Neural crest cell (in vitro differentiated cells): Measurements from ENCODE around the gene SSH2. TPM values are rescaled to one million over a fixed set of nuclear protein-coding genes. Genes with fewer than 3 reads are reported as not detected.

ENCODE experiments used
- DNase-seq: peaks from one replicate; pipeline ENCODE4 v3.0.0; 2021; ENCODE audit warnings: low read depth, mixed read lengths, low spot score
- H3K27ac Mint-ChIP-seq: one replicate; pipeline ENCODE4 v1.8.0; 2021; ENCODE audit warnings: mild to moderate bottlenecking, mixed read lengths; ENCODE audit not compliant: unreplicated experiment
- H3K27me3 Mint-ChIP-seq: 2 replicates; pipeline ENCODE4 v1.8.0; 2021; ENCODE audit warnings: low read depth, mild to moderate bottlenecking, mixed read lengths
- H3K36me3 Mint-ChIP-seq: 2 replicates; pipeline ENCODE4 v1.8.0; 2021; ENCODE audit warnings: low read depth, mild to moderate bottlenecking, mixed read lengths
- H3K4me1 Mint-ChIP-seq: 2 replicates; pipeline ENCODE4 v1.8.0; 2021; ENCODE audit warnings: mixed read lengths
- H3K4me3 Mint-ChIP-seq: one replicate; pipeline ENCODE4 v1.8.0; 2021; ENCODE audit warnings: mild to moderate bottlenecking, mixed read lengths
- H3K9me3 Mint-ChIP-seq: 2 replicates; pipeline ENCODE4 v1.8.0; 2021; ENCODE audit warnings: mixed read lengths
- total RNA-seq: library from RNA; stranded (reverse); gene quantifications from 2 replicates; pipeline ENCODE4 v1.2.1, GENCODE V29; 2021
- TF ChIP-seq, protein P1 (sequence below): fragments of 200-600 bp; sonication (generic); conservative IDR thresholded peaks from 2 replicates; pipeline ENCODE4 v1.5.0; 2021; ENCODE audit warnings: antibody characterized with exemption, mild to moderate bottlenecking

The SSH2 gene
- total RNA-seq, 1 donor from 2014 or later: 29.2 TPM

DNA sequence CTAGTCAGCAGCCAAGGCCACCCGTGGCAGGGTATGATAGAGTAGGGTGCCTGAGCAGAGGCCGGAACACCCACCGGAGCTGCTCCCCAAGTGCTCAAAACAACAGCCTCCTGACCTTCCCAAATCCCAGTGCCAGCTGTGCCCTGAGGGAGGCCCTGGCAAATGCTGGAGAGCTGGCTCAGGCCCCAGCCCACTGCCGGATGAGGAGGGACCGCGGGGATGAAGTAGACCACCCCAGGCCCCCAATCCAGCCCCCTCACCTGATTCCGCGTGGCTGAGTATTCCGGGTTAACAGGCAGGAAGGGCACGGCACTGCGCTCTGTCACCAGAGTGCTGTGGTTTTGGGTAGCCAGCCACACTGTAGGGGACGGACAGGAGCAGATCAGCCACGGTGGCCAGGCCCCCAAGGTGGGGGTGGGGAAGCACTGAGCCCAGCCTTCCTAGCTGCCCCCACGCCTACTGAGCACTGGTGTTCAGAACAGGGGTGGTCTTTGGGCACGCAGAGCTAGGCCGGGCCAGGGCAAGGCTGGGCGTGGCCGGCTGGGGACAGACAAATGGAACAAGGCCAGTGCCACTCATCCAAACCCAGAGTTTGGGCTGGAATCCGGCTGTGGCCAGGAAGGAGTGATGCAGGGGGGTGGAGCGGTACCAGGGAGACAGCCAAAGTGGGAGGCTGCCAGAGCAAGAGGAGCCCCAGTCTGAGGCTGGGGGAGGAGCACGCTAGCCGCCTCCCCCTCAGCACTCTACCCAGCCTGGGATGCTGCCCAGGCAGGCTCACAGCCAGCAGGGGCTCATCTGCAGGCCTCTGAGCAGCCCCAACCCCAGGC, 352.4 kb downstream of the SSH2 start:
- Mint-ChIP-seq H3K9me3 (no peaks in the 10 kb centered on the region), H3K36me3 (peaks cover 3% of the 10 kb centered on the region), H3K4me3 (no peak overlapping the region), H3K27me3 (no peaks in the 10 kb centered on the region), H3K27ac (no peak overlapping the region), H3K4me1 (peaks cover 11% of the 10 kb centered on the region)
- no peak for DNase-seq
- TF ChIP-seq, protein P1, sequence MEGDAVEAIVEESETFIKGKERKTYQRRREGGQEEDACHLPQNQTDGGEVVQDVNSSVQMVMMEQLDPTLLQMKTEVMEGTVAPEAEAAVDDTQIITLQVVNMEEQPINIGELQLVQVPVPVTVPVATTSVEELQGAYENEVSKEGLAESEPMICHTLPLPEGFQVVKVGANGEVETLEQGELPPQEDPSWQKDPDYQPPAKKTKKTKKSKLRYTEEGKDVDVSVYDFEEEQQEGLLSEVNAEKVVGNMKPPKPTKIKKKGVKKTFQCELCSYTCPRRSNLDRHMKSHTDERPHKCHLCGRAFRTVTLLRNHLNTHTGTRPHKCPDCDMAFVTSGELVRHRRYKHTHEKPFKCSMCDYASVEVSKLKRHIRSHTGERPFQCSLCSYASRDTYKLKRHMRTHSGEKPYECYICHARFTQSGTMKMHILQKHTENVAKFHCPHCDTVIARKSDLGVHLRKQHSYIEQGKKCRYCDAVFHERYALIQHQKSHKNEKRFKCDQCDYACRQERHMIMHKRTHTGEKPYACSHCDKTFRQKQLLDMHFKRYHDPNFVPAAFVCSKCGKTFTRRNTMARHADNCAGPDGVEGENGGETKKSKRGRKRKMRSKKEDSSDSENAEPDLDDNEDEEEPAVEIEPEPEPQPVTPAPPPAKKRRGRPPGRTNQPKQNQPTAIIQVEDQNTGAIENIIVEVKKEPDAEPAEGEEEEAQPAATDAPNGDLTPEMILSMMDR: no peak

DNA sequence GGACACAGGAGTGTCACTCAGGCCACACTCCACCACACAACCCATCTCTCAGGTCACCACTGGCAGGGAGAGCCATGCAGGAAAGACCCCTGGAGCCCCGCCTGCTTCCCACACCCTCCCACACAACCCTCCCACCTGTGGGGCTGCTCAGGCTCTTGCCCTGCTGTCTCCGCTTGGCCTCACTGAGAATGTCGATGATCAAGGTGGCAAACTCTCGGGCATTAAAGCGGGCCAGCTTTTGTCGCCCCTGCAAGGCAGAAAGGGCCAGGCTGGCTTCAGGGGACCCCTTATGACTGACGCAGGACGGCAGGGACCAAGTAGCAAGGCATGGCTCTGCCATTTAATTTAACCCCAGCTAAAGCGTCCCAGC, 353.0 kb downstream of the SSH2 start:
- H3K27ac Mint-ChIP-seq: no peak overlapping the region
- peaks cover 11% of the 10 kb centered on the region for H3K4me1 Mint-ChIP-seq

DNA sequence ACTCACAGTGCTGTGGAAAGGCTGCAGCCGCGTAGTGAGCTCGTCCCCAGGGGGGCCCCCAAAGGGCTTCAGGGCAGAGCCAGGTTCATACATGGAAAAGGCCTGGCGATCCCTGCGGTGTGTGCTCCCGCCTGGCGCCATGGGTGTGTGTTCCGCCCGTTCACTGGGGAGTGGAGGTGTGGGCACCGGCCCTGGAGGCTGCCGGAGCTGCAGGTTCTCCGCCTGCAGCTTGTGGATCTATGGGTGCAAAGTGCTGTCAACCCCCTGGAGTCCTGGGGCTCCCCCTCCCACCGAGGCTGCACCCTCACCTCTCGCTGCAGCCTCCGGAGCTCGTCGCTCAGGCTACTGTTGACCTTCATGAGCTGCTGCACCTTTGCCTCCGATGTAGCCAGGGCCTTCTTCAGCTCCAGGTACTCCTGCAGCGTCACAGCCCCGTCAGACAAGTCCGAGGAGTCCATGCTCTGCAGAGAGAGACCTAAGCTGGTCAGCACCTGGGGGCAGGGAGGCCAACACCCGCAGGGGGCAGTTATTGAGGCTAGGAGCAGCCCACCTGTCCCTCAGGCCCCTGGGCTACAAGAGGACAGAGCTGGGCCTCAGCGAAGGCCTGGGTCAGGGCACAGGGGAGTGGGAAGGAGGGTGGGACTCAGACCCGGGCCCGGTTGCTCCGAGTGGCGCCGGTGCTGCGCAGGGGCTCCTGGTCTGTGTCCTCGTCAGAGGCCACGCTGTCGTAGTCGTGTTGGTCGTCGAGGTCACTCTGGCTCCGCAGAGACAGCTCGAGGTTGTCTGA, 353.6 kb downstream of the SSH2 start:
- Mint-ChIP-seq H3K4me1 (peaks cover 11% of the 10 kb centered on the region), H3K27ac (no peak overlapping the region), H3K36me3 (peaks cover 3% of the 10 kb centered on the region), H3K9me3 (no peaks in the 10 kb centered on the region), H3K27me3 (no peaks in the 10 kb centered on the region), H3K4me3 (no peak overlapping the region)
- no peak for DNase-seq
- TF ChIP-seq, protein P1: no peak

More for the DNA sequence above, 353.0 kb downstream of the SSH2 start:
- DNase-seq: no peak
- Mint-ChIP-seq H3K27me3 (no peaks in the 10 kb centered on the region), H3K9me3 (no peaks in the 10 kb centered on the region), H3K4me3 (no peak overlapping the region), H3K36me3 (peaks cover 3% of the 10 kb centered on the region)
- TF ChIP-seq, protein P1: no peak

Other genes with a start within 250 kb of the SSH2 start
- gene EFCAB5, start 11.4 kb upstream of the SSH2 start, total RNA-seq: 0.30 and 0.86 TPM in 2 replicates
- 28.2 and 30.7 TPM in 2 replicates for gene NSRP1, start 186.6 kb upstream of the SSH2 start, total RNA-seq